Peyer's patch (tissue), 4 donors: ENCODE results near the gene CACNB2.

Source experiments
- CTCF ChIP-seq, 6 experiments: fragments of 450-650 bp in 4 of 6; fragments of 200-600 bp in 2 of 6; sonication (generic) in 1 of 6; IDR thresholded peaks; one replicate each; pipeline ENCODE4 v1.5.1; 2017 to 2019; ENCODE audit warnings: antibody characterized with exemption in 6 of 6, mild to moderate bottlenecking in 3 of 6, moderate library complexity in 1 of 6
- POLR2A ChIP-seq, 2 donors: fragments of 450-650 bp; IDR thresholded peaks; one replicate each; pipeline ENCODE4 v1.5.1; 2017; ENCODE audit warnings: antibody characterized with exemption in 2 of 2, mild to moderate bottlenecking in 2 of 2, moderate library complexity in 2 of 2

GRCh38 chr10:18140149-18140956, at the start of gene CACNB2:
- no peak for TF ChIP-seq CTCF (IDR thresholded peaks at IDR 0.05)
- TF ChIP-seq POLR2A (IDR thresholded peaks at IDR 0.05), result no peak
